ENCODE measurements around the gene CFAP77. TPM values are rescaled to one million over a fixed set of nuclear protein-coding genes. Genes with fewer than 3 reads are reported as not detected.

The CFAP77 gene
- total and polyA plus RNA-seq, 10 of the 15 experiments (the other 5 are each of a cell fraction or from before 2014, with no cell fraction given), result 0.33 TPM; not detected in 9

DNA sequence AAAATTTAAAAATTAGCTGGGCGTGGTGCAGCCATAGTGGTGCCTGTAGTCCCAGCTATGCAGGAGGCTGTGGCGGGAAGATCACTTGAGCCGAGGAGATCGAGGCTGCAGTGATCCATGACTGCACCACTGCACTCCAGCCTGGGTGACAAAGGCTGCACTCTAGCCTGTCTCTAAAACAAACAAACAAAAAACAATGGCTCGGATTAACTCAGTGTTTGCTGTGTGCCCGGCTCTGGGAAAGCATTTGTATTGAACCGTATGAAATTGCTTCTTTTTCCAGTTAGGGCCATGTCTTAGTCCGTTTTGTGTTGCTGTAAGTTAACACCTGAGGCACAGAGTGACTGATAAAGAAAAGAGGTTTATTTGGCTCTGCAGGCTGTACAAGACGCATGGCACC is 62.6 kb downstream of the CFAP77 start:
- Histone ChIP-seq H2AFZ (ENCODE audit: control insufficient read depth, low read depth, low read length) (no peak overlapping the region), H3K27me3 (replicated peaks in 1 of 2; ENCODE audit: control insufficient read depth in 2 of 2, insufficient read depth in 2 of 2, low read length in 1 of 2) (no peaks in the 10 kb centered on the region; a peak in 2 of 4 replicates), H4K20me1 (ENCODE audit: control insufficient read depth, insufficient read depth) (no peaks in the 10 kb centered on the region), H3K4me2 (ENCODE audit: control insufficient read depth, insufficient read depth) (no peak overlapping the region), H3K79me2 (ENCODE audit: control insufficient read depth, insufficient read depth, low read length) (no peaks in the 10 kb centered on the region), H3K9ac (ENCODE audit: control insufficient read depth, insufficient read depth, low read length) (no peak overlapping the region), H3K27ac (ENCODE audit: control insufficient read depth, insufficient read depth) (no peak overlapping the region), H3K4me3 (no peak overlapping the region), H3K36me3 (ENCODE audit: control insufficient read depth in 2 of 2, insufficient read depth in 2 of 2, low read length in 1 of 2) (no peaks in the 10 kb centered on the region), H3K9me3 (replicated peaks; ENCODE audit: control insufficient read depth, insufficient read depth, low read length) (no peaks in the 10 kb centered on the region), H3K4me1 (ENCODE audit: control insufficient read depth, insufficient read depth, low read length) (no peaks in the 10 kb centered on the region)
- no TSS peak for BruUV-seq (replicated peaks)
- ChIA-PET CTCF (interaction anchor here (1.5 kb wide), 1 partner anchor 61 kb away, joined by 3 read pairs; no protein-coding TSS in a partner anchor), POLR2A (no interaction called here), SMC1A (ENCODE audit: uncharacterized antibody, unreplicated experiment) (interaction anchor here (1.0 to 1.7 kb wide), 2 partner anchors 14 to 16 kb away, joined by 3 read pairs; no protein-coding TSS in a partner anchor), RAD21 (ENCODE audit: unreplicated experiment) (no interaction called here)
- 36% methylated on average over 9 of the region's 9 CpGs for WGBS (ENCODE audit: insufficient coverage, insufficient replicate concordance, low lambda C conversion rate, missing lambda C conversion rate)
- no peak for TF ChIP-seq POLR2AphosphoS5 (IDR thresholded peaks at IDR 0.05; ENCODE audit: low read length)
- TF ChIP-seq SIX5 (IDR thresholded peaks at IDR 0.05; ENCODE audit: low read depth, low read length, severe bottlenecking), result no peak
- TF ChIP-seq SMC3 (IDR thresholded peaks at IDR 0.05; ENCODE audit: borderline replicate concordance, low read length), result no peak
- in situ Hi-C loops (cut with MboI) (no loop called here), intact Hi-C loops (cut with micrococcal nuclease; ENCODE audit: unreplicated experiment) (no loop called here)
- DNase-seq (ENCODE audit: low read depth, low spot score), result no peak
- ATAC-seq, result no peak
- FAIRE-seq, result no peak

DNA sequence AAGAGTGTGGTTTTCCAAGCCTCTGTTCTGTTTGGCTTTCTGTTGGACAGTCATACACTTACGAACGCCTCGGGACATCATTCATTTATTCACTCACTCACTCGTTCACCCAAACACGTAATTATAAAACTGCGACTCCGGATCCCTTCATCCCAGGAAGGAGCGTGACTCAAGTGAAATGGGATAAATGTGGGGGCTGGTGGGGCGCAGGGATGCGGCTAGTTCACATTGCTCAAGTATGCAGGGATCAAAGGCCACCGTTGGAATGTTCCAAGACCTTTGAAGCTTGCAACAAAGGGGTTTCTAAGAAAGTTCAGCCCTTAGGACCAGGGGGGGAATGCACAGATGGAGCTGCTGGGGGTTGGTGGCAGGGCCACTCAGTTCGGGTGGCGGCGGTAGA is 64.2 kb downstream of the CFAP77 start:
- Histone ChIP-seq H3K4me1 (ENCODE audit: control insufficient read depth, insufficient read depth, low read length) (no peaks in the 10 kb centered on the region), H3K9me3 (replicated peaks; ENCODE audit: control insufficient read depth, insufficient read depth, low read length) (no peaks in the 10 kb centered on the region), H2AFZ (ENCODE audit: control insufficient read depth, low read depth, low read length) (no peak overlapping the region), H3K9ac (ENCODE audit: control insufficient read depth, insufficient read depth, low read length) (no peak overlapping the region), H3K4me2 (ENCODE audit: control insufficient read depth, insufficient read depth) (no peak overlapping the region), H3K36me3 (ENCODE audit: control insufficient read depth in 2 of 2, insufficient read depth in 2 of 2, low read length in 1 of 2) (no peaks in the 10 kb centered on the region), H3K4me3 (no peak overlapping the region), H3K27me3 (replicated peaks in 1 of 2; ENCODE audit: control insufficient read depth in 2 of 2, insufficient read depth in 2 of 2, low read length in 1 of 2) (no peaks in the 10 kb centered on the region; a peak in 2 of 4 replicates), H4K20me1 (ENCODE audit: control insufficient read depth, insufficient read depth) (no peaks in the 10 kb centered on the region), H3K27ac (ENCODE audit: control insufficient read depth, insufficient read depth) (no peak overlapping the region), H3K79me2 (ENCODE audit: control insufficient read depth, insufficient read depth, low read length) (no peaks in the 10 kb centered on the region)
- no peak for TF ChIP-seq CBX3 (IDR thresholded peaks at IDR 0.05; ENCODE audit: borderline replicate concordance, low read depth)
- intact Hi-C loops (cut with micrococcal nuclease; ENCODE audit: unreplicated experiment), result no loop called here
- ATAC-seq, result no peak
- SMC1A ChIA-PET (ENCODE audit: uncharacterized antibody, unreplicated experiment), result no interaction called here
- RAD21 ChIA-PET (ENCODE audit: unreplicated experiment), result no interaction called here
- POLR2A ChIA-PET, result no interaction called here
- no TSS peak for BruUV-seq (replicated peaks)
- no peak for DNase-seq (ENCODE audit: low read depth, low spot score)
- in situ Hi-C loops (cut with MboI), result no loop called here
- FAIRE-seq, result no peak
- WGBS (ENCODE audit: insufficient coverage, insufficient replicate concordance, low lambda C conversion rate, missing lambda C conversion rate), result 49% methylated on average over 14 of the region's 14 CpGs
- CTCF ChIA-PET, result no interaction called here
